Osteoblast (primary cell): ENCODE results near the gene SSR2. TPM values are rescaled to one million over a fixed set of nuclear protein-coding genes. Genes with fewer than 3 reads are reported as not detected.

Experiments used
- DNase-seq: peaks from one replicate; pipeline ENCODE4 v3.0.0; 2011; ENCODE audit warnings: low spot score, mixed read lengths; ENCODE audit not compliant: insufficient read length; ENCODE audit errors: missing footprints
- H2AFZ ChIP-seq: 2 replicates; pipeline ENCODE4 v1.6.0; 2011; ENCODE audit warnings: mild to moderate bottlenecking, low read length
- H3K27ac ChIP-seq: 2 replicates; pipeline ENCODE4 v1.5.1; 2011; ENCODE audit warnings: mild to moderate bottlenecking, low read depth, low read length, moderate library complexity
- H3K27me3 ChIP-seq: 2 replicates; pipeline ENCODE4 v1.6.0; 2012; ENCODE audit warnings: mild to moderate bottlenecking, control low read depth, inconsistent platforms, low read length, moderate library complexity; ENCODE audit not compliant: insufficient read depth
- H3K36me3 ChIP-seq: 2 replicates; pipeline ENCODE4 v1.5.1; 2011; ENCODE audit warnings: mild to moderate bottlenecking, low read length, control low read depth, moderate library complexity; ENCODE audit not compliant: insufficient read depth
- H3K4me1 ChIP-seq: 2 replicates; pipeline ENCODE4 v1.5.1; 2011; ENCODE audit warnings: mild to moderate bottlenecking, low read length, control low read depth, moderate library complexity; ENCODE audit not compliant: insufficient read depth
- H3K4me2 ChIP-seq: 2 replicates; pipeline ENCODE4 v1.6.0; 2011; ENCODE audit warnings: mild to moderate bottlenecking, low read length; ENCODE audit not compliant: insufficient read depth
- H3K4me3 ChIP-seq: fragments of 200-600 bp; sonication (generic); 3 replicates; pipeline ENCODE4 v1.5.1; 2012; ENCODE audit warnings: mild to moderate bottlenecking, low read length, inconsistent platforms; ENCODE audit not compliant: insufficient read depth
- H3K79me2 ChIP-seq: 2 replicates; pipeline ENCODE4 v1.6.0; 2012; ENCODE audit warnings: mild to moderate bottlenecking, low read length, control low read depth, inconsistent platforms; ENCODE audit not compliant: insufficient read depth
- H3K9me3 ChIP-seq: 2 replicates; pipeline ENCODE4 v1.5.1; 2011; ENCODE audit warnings: low read depth, low read length, control low read depth
- H4K20me1 ChIP-seq: 2 replicates; pipeline ENCODE4 v1.6.0; 2012; ENCODE audit warnings: mild to moderate bottlenecking, low read length, control low read depth; ENCODE audit not compliant: insufficient read depth
- CTCF ChIP-seq: IDR thresholded peaks from 2 replicates; pipeline ENCODE4 v1.5.1; 2011; ENCODE audit warnings: mild to moderate bottlenecking, low read depth, low read length, moderate library complexity; ENCODE audit errors: extremely low read depth
- total RNA-seq: library from RNA; depleted of rRNA; stranded (reverse); fragments of >200 nt; gene quantifications from 2 replicates; pipeline ENCODE4 v1.2.3, GENCODE V29; 2012

The SSR2 gene
- total RNA-seq, 1 donor = 415 TPM

DNA sequence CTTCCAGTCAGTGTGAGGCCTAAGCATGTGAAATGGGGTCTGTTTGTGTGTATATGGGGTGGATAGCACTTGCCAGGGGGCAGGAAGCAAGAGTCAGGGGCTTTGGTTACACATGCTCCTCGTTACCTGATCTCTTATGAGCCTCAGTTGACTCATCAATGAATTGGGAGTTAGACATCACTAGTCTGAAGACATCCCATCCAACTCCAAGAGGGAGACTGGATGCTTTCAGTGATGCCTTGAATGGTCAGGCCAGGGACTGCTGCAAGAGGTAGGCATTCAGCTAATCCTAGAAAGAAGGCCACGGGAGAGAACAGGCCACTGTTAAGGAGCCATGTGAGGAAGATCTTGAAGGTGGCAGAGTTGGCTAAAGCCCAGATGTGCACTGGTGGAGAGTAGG lies 46.5 kb upstream of the SSR2 start:
- H3K27me3 ChIP-seq = no peaks in the 10 kb centered on the region
- no peak for DNase-seq
- no peak for TF ChIP-seq CTCF

DNA sequence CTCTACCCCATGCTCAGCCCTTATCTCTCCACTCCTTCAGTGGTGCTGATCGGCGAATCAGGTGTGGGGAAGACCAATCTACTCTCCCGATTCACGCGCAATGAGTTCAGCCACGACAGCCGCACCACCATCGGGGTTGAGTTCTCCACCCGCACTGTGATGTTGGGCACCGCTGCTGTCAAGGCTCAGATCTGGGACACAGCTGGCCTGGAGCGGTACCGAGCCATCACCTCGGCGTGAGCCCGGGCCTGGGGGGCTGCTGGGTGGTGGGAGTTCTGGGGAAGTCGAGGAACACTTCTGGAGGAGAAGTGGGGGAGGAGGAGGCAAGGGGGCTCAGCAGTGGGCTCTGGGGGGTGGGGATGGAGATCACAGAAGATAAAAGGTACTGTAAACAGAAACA lies 45.1 kb upstream of the SSR2 start:
- no peaks in the 10 kb centered on the region for H3K4me1 ChIP-seq
- H3K4me3 ChIP-seq = no peak overlapping the region
- DNase-seq = no peak
- H3K79me2 ChIP-seq = no peaks in the 10 kb centered on the region
- no peaks in the 10 kb centered on the region for H4K20me1 ChIP-seq
- H2AFZ ChIP-seq = no peak overlapping the region
- no peak overlapping the region for H3K4me2 ChIP-seq
- TF ChIP-seq CTCF = no peak
- no peaks in the 10 kb centered on the region for H3K27me3 ChIP-seq
- no peaks in the 10 kb centered on the region for H3K36me3 ChIP-seq
- no peaks in the 10 kb centered on the region for H3K9me3 ChIP-seq
- H3K27ac ChIP-seq = no peak overlapping the region

More for the DNA sequence above, 46.5 kb upstream of the SSR2 start:
- H3K4me2 ChIP-seq = no peak overlapping the region
- H3K4me3 ChIP-seq = no peak overlapping the region
- no peaks in the 10 kb centered on the region for H3K79me2 ChIP-seq
- no peak overlapping the region for H2AFZ ChIP-seq
- no peaks in the 10 kb centered on the region for H4K20me1 ChIP-seq
- H3K36me3 ChIP-seq = no peaks in the 10 kb centered on the region
- H3K27ac ChIP-seq = no peak overlapping the region
- H3K4me1 ChIP-seq = no peaks in the 10 kb centered on the region
- no peaks in the 10 kb centered on the region for H3K9me3 ChIP-seq

GRCh38 chr1:156065212-156065611 lies 44.5 kb upstream of the SSR2 start:
- Histone ChIP-seq H3K9me3 (no peaks in the 10 kb centered on the region), H3K36me3 (no peaks in the 10 kb centered on the region), H3K27ac (no peak overlapping the region), H3K4me3 (no peak overlapping the region), H3K4me2 (no peak overlapping the region), H4K20me1 (no peaks in the 10 kb centered on the region), H3K79me2 (no peaks in the 10 kb centered on the region), H3K27me3 (no peaks in the 10 kb centered on the region), H2AFZ (no peak overlapping the region), H3K4me1 (no peaks in the 10 kb centered on the region)
- TF ChIP-seq CTCF = no peak
- DNase-seq = no peak

GRCh38 chr1:156064615-156065014 lies 43.9 kb upstream of the SSR2 start:
- peak; percentile 81 for DNase-seq
- no peaks in the 10 kb centered on the region for H3K36me3 ChIP-seq
- H3K4me3 ChIP-seq = no peak overlapping the region
- no peak overlapping the region for H2AFZ ChIP-seq
- no peaks in the 10 kb centered on the region for H3K79me2 ChIP-seq
- no peak overlapping the region for H3K27ac ChIP-seq
- no peaks in the 10 kb centered on the region for H3K4me1 ChIP-seq
- no peak for TF ChIP-seq CTCF
- H3K4me2 ChIP-seq = no peak overlapping the region
- H3K9me3 ChIP-seq = no peaks in the 10 kb centered on the region
- H3K27me3 ChIP-seq = no peaks in the 10 kb centered on the region
- no peaks in the 10 kb centered on the region for H4K20me1 ChIP-seq
